Activated CD8-positive, alpha-beta memory T cell treated with anti-CD3 and anti-CD28 coated beads for 24 hours (primary cell): Measurements from ENCODE around the gene HLA-DOA.

Experiments
- DNase-seq: peaks from one replicate; pipeline ENCODE4 v3.0.0-alpha.2; 2020

The HLA-DOA gene

DNA sequence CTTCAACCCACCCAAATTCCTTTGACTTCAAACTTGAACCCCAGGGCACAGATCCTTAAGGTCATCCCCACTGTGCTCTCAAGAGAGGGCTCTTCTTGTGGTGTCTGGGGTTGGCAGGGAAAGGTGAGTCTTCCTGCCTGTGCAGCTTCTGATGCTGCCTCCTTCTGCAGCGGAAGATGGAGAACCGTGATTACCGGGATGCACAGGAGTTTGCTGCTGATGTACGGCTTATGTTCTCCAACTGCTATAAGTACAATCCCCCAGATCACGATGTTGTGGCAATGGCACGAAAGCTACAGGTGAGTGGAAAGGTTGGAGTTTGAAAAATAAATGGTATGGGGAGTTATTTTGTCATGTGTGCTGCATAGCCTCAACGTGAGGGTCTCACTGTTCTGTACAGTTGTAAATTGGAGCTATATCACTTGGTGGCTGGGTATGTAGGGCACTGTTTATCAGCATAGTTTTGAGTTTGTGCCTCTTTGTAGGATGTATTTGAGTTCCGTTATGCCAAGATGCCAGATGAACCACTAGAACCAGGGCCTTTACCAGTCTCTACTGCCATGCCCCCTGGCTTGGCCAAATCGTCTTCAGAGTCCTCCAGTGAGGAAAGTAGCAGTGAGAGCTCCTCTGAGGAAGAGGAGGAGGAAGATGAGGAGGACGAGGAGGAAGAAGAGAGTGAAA lies 32.0 kb downstream of the HLA-DOA start:
- no peak for DNase-seq

GRCh38 chr6:32976334-32977069 lies 32.9 kb downstream of the HLA-DOA start:
- DNase-seq = no peak

- no peak for DNase-seq
These were observed 33.5 kb downstream of the HLA-DOA start for GRCh38 chr6:32975886-32976285.

- peak; percentile 64 for DNase-seq
These were observed 34.7 kb downstream of the HLA-DOA start for GRCh38 chr6:32974541-32975308.

DNA sequence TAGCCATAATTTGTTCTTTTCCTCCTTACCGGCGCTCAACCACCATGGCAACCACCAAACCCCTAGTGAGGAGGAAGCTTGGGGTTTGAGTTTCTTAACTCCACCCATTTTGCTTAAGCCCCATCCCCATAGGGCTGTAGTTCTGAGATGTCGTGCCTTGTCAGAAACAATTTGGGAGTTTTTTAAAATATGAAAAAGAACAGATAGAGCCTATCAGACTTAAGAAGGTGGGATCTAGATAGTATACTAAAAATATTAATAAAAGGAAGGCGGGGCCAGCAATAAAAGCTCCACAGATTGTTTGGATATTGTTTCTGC lies 35.4 kb downstream of the HLA-DOA start:
- no peak for DNase-seq

GRCh38 chr6:32973144-32974015 lies 36.0 kb downstream of the HLA-DOA start:
- peak; percentile 81 for DNase-seq

DNA sequence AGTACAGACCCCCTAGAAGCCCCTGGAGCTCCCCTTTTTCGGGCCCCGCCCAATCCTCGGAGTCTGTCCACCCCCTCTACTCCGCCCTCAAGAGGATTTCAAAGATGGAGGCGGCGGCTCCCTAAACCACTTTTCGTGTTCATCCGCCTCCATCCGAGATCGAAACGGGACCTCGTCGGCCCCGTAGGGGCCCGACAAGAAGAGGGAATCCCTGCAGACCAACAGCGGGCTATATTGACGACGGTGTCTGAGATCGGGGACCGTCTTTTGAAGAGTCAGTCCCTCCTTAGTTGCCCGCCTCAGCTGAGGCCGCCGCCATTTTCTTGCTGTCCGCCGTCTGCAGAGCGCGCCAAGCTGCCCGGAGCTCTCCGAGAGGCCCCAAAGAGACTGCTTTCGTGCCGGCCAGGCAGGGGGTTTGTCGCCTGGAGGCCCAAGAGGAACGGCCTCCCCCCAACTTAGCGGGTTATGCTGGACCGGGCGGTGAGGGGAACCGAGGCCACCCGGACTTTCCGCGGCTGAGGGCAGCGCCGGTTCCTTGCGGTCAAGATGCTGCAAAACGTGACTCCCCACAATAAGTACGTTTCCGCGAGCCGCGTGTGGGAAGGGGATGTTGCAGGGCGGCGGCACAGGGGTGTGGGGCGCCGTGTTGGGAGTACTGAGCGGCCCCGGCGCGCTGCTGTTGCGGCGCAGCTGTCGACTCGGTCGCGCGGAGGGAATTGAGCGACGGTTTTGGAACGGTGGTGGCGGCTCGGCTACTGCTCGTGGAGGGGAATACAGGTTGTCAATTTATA lies 36.8 kb downstream of the HLA-DOA start:
- DNase-seq = no peak

- DNase-seq = peak; percentile 100
These were observed 37.6 kb downstream of the HLA-DOA start for GRCh38 chr6:32971581-32972352.

DNA sequence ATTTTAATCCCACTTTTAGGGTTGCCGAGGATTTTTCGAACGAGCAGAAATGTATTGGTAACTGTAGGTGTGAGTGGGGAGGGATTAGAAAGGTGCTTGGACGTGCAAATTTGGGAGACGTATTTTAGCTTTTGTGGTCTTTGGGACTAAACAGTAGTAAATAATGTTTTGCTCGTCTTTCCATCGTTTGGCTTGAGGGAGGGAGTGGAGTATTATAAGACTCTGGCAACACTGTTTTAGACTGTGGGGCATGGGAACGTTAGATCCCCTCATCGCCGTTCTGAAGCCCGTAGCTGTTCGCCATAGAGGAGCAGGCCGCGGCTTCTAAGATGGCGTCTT lies 38.2 kb downstream of the HLA-DOA start:
- no peak for DNase-seq

- peak; percentile 91 for DNase-seq
These were observed 38.8 kb downstream of the HLA-DOA start for GRCh38 chr6:32970413-32971241.

- peak; percentile 94 for DNase-seq
These were observed 39.5 kb downstream of the HLA-DOA start for GRCh38 chr6:32969685-32970412.

- DNase-seq = peak; percentile 89
These were observed 40.3 kb downstream of the HLA-DOA start for GRCh38 chr6:32968867-32969684.

- peak; percentile 98 for DNase-seq
These were observed 41.1 kb downstream of the HLA-DOA start, which contains the start of gene BRD2 for GRCh38 chr6:32968093-32968866. Gene BRD2 (plus strand): TSS chr6:32968594. CDS start chr6:32972899, 4,305 bp downstream.

DNA sequence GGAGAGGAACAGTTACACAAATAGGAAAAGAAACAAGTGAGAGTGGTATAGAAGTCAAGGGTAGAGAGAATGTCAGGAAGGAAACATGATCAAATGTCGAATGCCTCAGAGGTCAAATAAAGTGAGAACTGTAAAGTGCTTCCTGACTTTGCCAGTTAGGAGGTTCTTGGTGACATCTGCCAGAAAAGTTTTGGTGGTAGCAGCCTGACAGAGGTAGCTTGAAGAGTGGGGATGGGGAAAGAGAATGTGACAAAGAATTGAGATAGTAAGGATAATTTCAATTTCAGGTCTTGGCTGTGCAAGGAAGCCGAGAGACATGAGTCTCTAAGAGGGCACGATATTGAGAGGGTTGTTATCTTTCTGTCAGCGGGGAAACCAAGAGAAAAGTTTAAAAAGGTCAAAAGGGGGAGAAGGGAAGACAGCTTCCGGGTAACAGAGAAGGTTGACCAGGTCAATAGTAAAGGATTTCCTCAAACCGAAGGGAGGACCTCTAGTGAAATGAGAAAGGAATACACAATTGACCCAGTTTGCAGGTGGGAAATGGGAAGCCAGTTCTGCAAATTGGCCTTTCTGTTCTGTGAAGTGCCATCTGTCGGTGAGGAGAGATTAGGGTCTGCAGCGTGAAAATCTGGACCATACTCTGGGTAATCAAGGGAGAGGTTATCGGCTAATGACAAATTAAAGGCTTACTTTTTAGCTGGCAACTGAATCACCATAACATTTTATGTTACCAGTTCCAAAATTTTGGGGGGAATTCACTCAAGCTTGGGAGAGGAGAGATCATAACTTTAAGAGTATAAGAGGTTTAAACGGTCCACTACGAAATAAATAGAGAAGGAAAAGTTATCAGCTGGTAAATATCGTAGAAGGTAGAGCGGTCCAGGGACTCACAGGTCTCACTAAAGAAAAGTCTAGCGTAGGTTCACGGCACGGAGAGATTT lies 42.0 kb downstream of the HLA-DOA start:
- DNase-seq = no peak

- no peak for DNase-seq
These were observed 44.6 kb downstream of the HLA-DOA start for GRCh38 chr6:32964776-32965175.

- no peak for DNase-seq
These were observed 45.5 kb downstream of the HLA-DOA start for GRCh38 chr6:32963866-32964265.
